Stimulated activated CD4-positive, alpha-beta T cell treated with anti-CD3 and anti-CD28 coated beads, Interleukin-15, amount 100 ng/mL, for 48 hours (primary cell): Measurements from ENCODE around the gene ARHGEF17.

Experiments
- DNase-seq, 2 donors: peaks; one replicate each; pipeline ENCODE4 v3.0.0-alpha.2; 2020; ENCODE audit warnings: low read depth in 2 of 2

ARHGEF17 gene

DNA sequence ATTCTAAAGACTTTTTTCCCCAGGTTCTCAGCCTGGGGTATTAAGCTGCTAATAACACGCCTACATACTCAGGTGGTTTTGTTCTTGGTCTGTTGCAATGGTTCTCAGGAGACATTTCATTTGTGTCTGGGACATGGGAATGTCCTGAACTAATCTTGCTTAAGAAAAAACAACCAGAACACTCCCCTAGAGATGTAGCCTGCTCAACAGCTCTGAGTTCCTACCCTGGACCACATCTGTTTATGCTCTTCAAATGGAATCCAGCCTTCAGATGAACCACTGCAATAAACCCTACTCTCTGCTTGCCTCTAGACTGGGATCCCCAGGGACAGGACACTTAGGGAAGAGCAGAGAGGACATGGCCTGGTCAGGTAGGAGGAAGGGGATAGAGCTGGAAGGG, 98.1 kb downstream of the ARHGEF17 start:
- DNase-seq = no peak

DNA sequence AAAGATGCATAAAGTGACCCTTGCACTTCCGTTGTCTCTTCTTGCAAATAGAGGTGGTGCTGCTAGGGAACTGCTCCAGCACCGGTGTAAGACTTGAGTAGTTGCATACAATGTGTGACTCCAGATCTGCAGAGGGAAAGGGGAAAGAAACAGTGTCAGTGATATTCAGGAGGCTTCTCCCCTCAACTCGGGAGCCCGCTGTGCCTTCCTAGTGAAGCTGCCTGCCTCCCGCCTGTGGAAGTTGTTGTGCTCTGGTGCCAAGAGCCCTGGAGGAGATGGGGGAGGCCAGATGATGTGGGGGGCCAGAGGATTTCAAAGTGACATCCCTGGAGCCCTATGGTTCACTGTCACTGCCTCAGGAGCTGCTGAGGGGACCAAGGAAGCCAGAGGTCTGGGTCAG, 98.5 kb downstream of the ARHGEF17 start:
- no peak for DNase-seq

DNA sequence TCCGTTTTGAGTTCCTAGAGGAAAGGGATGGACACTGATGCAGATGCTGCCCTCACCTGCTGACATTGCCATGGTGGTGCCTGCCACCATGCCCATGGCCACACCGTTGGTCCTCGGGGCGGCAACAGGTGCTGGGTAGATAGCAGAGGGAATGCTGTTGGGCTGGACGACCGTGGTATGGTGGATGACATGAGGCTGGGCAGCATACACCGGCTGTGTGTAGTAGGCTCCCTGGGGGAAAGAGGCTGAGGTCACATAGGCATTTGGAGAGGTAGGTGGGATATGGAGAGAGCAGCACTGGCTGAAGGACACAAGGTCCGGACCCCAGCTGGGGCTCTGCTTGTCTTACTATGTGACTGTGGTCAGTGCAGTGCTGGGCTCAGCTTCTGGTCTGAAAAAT, 101.4 kb downstream of the ARHGEF17 start:
- DNase-seq = no peak

DNA sequence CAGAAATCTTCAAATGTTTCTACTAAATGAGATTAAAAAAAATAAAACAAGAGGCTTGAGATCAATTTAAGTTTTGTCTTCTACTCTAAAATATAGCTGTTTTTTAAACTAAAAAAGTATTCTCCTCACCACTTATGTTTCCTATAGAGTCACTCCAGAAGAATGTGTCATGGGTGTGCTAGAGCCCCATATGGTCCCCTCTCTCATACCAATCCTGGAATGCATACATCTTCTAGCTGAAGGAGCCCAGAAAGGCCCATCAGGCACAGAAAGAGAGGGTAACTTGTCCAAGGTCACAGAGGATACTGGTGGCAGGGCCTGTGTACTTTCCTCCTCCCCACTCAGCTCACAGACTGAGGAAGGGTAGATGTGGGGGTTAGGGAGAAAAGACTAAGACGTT, 102.6 kb downstream of the ARHGEF17 start:
- no peak for DNase-seq

DNA sequence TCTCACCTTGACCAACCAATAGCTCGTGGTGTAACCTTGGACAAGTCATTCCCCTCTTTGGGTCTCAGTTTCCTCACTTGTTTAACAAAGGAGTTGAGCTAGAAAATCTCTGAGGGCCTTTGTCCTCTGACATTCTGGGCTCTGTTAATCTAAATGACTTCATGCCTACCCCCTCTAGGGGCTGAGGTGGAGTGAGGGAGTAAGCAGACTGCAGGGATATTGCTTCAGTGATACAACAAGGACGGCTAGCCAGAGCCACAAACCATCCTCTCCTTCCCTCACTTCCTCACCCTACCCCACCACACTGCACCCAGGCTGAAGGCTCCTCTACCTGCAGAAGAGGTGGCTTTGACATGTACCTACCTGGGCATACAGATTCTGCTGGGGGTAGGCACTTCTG, 103.0 kb downstream of the ARHGEF17 start:
- no peak for DNase-seq

DNA sequence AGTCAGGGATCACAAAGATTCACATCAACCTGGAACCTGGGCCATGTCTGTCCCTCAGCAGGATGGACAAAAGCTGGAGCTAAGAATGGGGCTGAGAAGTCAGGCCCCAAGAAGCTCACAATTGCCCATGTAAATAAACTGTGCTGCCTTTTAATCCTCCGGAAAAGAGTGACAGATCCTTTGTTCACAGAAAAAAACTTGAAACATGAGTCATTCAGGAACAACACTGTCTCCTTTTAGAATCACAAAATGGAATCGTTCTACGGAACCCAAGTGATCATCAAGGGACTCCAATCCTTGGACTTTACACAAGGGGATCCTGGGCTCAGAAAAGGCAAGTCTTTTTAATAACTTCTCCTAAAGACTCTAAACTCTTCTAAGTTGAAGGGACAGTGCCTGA, 104.2 kb downstream of the ARHGEF17 start:
- DNase-seq = no peak

DNA sequence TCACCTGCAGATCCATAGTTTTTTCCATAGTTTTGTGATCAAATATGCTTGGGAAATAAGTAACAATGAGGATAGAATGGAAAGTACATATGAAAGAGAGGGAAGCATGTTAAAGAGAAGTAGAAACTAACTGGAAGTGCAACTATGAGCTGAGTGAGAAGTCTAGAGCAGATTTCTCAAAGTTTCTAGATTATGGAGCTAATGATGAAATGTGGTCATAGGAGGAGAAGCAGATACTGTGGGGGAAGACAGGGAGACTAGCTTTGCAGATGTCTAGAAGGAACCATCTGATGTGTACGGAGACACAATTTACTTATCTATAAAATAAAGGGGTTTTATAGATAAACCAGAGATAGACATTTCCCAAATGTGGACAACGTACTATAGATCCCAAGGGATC, 105.2 kb downstream of the ARHGEF17 start:
- DNase-seq = no peak

DNA sequence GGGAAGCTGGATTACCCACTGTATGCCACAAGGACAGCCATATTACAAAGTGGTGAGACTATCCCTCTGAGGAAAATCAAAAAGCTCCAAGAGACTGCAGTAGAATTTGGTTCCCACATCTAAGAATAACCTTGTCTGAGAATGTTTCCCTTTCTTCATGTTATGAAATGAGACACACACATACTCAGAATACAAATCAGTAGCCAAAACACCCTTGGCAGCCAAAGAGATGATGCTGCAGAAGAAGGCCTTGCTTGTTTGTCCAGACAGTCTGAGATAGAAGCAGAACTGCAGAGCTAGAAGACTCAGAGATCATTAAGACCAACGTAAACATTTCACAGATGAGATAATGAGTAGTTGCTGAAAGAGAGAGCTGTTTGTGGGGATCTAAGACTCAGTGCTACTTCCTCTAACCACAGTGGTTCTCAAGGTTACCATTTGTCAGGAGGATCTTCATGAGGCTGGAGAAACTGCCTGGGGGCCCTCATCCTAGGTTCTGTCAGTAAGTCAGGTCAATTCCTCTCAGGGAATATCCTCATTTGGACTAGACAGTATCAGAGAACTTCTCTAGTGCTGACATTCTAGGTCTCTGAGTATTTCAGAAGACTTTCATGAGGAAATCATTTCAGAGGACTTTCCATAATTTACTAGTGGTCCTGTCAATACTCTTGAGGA, 107.0 kb downstream of the ARHGEF17 start:
- DNase-seq = no peak

DNA sequence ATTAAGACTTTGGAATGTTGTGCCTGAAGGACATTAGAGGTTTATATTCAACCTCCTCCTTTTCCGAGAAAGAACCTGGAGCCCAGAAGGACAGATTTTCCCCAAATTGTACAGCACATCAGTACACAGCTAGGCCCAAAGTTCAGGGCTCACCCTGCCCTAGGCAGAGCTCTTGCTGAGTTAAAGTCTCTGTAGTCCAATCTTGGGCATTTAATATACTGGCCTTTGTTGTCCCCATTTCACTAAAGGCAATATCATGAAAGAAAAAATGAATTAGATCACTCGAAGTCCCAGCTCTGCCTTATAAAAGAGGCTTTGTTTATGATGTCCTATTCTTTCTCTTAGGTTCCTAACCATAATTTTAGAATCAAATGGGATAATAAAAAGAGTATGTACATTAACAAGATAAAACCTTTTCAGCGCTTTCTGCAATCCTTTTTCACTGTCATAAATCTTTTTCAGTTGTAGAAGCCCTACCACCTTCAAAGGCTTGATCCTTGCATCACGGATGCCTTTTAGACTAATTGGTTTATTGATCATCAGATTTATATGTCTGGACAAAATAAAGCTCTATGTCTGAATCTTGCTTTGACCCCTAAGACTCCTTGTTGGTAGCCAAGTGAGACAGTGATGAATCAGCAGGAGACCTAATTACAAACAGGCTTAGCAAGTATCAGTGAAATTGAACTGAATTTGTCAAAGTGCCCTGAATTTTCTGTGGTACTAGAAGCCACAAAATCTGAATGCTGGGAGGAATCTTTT, 108.0 kb downstream of the ARHGEF17 start:
- DNase-seq = no peak

DNA sequence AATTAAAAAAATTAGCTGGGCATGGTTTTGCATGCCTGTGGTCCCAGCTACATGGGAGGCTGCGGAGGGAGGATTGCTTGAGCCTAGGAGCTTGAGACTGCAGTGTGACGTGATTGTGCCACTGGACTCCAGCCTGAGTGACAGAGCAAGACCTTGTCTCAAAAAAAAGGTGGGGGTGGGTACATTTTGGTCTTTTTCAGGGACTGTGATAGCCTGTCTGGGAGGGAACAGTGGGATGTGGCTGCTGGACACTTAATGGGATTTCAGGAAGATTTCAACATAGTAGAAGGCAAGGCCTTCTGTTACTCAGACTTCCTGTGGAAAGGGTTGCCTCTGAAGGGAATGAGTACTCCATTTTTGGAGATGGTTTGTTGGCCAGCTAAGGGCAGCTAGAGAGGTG, 108.7 kb downstream of the ARHGEF17 start:
- DNase-seq = no peak
